A673 (cell line): ENCODE data around the gene PHF21B. TPM values are rescaled to one million over a fixed set of nuclear protein-coding genes. Genes with fewer than 3 reads are reported as not detected.

Experiments
- BruUV-seq: library from RNA; stranded (reverse); fragments of 400-500 nt; replicated peaks from 2 replicates; lab custom pipeline; 2021; lab: Mats Ljungman, UMichigan
- CTCF ChIA-PET: fragments of 300-600 bp; sonication (Branson Sonifier 250); formaldehyde crosslinking; loops from one replicate; lab custom pipeline; 2022; ENCODE audit warnings: antibody characterized with exemption; lab: Charles Lee
- POLR2A ChIA-PET: fragments of 300-600 bp; sonication (Branson Sonifier 250); formaldehyde crosslinking; loops from one replicate; lab custom pipeline; 2022; ENCODE audit warnings: antibody characterized with exemption; ENCODE audit not compliant: low non-redundant PET; lab: Charles Lee
- DNase-seq: peaks from one replicate; pipeline ENCODE4 v3.0.0-alpha.2; 2015; ENCODE audit warnings: low spot score
- H3K27ac ChIP-seq: fragments of 200-600 bp; sonication (generic); 2 replicates; pipeline ENCODE4 v1.5.1; 2016; ENCODE audit warnings: mixed run types, low read depth, mild to moderate bottlenecking, mixed read lengths, antibody characterized with exemption, low read length; ENCODE audit not compliant: poor library complexity, severe bottlenecking
- H3K27me3 ChIP-seq: fragments of 200-600 bp; sonication (generic); replicated peaks from 2 replicates; pipeline ENCODE4 v1.6.1; 2017; ENCODE audit warnings: mixed run types, low read depth, mild to moderate bottlenecking, mixed read lengths, antibody characterized with exemption, low read length; ENCODE audit not compliant: insufficient read depth, poor library complexity
- H3K36me3 ChIP-seq: fragments of 200-600 bp; sonication (generic); 2 replicates; pipeline ENCODE4 v1.6.1; 2016; ENCODE audit warnings: mixed run types, mild to moderate bottlenecking, mixed read lengths, antibody characterized with exemption, low read length; ENCODE audit not compliant: insufficient read depth, poor library complexity, severe bottlenecking
- H3K4me1 ChIP-seq: fragments of 200-600 bp; sonication (generic); 2 replicates; pipeline ENCODE4 v1.6.1; 2017; ENCODE audit warnings: mixed run types, mild to moderate bottlenecking, mixed read lengths, antibody characterized with exemption, low read length; ENCODE audit not compliant: insufficient read depth, poor library complexity, severe bottlenecking
- H3K4me3 ChIP-seq: fragments of 200-600 bp; sonication (generic); 2 replicates; pipeline ENCODE4 v1.5.1; 2016; ENCODE audit warnings: low read depth, mixed run types, mild to moderate bottlenecking, mixed read lengths, low read length; ENCODE audit not compliant: poor library complexity, severe bottlenecking
- H3K9me3 ChIP-seq: fragments of 200-600 bp; sonication (generic); 2 replicates; pipeline ENCODE4 v1.6.1; 2016; ENCODE audit warnings: mixed run types, low read depth, mild to moderate bottlenecking, mixed read lengths, antibody characterized with exemption, low read length; ENCODE audit not compliant: poor library complexity, severe bottlenecking
- CTCF ChIP-seq: fragments of 300-800, 200-600 bp; sonication (generic); conservative IDR thresholded peaks from 2 replicates; pipeline ENCODE4 v1.5.1; 2017; ENCODE audit warnings: low read depth, mild to moderate bottlenecking, antibody characterized with exemption, low read length, moderate library complexity, mixed read lengths
- EZH2 ChIP-seq: fragments of 200-600 bp; sonication (generic); IDR thresholded peaks from 2 replicates; pipeline ENCODE4 v1.6.1; 2017; ENCODE audit warnings: borderline replicate concordance, low read depth, mild to moderate bottlenecking, mixed read lengths, antibody characterized with exemption, low read length; ENCODE audit not compliant: poor library complexity, severe bottlenecking
- intact Hi-C: fragments of 100-400 bp; cut with micrococcal nuclease; formaldehyde crosslinking; loops from one replicate; pipeline ENCODE4 v1.10.0; 2022; ENCODE audit not compliant: unreplicated experiment
- total RNA-seq: library from RNA; stranded (reverse); gene quantifications from 2 replicates; pipeline ENCODE4 v1.2.3, GENCODE V29; 2021

Gene PHF21B
- total RNA-seq, 1 experiment from 2014 or later: 13.2 TPM

- ChIA-PET POLR2A (no interaction called here), CTCF (no interaction called here)
- Histone ChIP-seq H3K9me3 (no peaks in the 10 kb centered on the region), H3K27me3 (no peaks in the 10 kb centered on the region), H3K4me3 (no peak overlapping the region), H3K36me3 (no peaks in the 10 kb centered on the region), H3K27ac (no peak overlapping the region), H3K4me1 (no peaks in the 10 kb centered on the region)
- no peak for DNase-seq
- BruUV-seq: no TSS peak
- TF ChIP-seq EZH2 (no peak), CTCF (no peak)
- intact Hi-C loops: no loop called here
These were observed 121.1 kb downstream of the PHF21B start for GRCh38 chr22:44888491-44889254.

- intact Hi-C loops: no loop called here
- no peak for DNase-seq
- no TSS peak for BruUV-seq
- Histone ChIP-seq H3K4me1 (no peaks in the 10 kb centered on the region), H3K4me3 (no peak overlapping the region), H3K9me3 (no peaks in the 10 kb centered on the region), H3K27me3 (no peaks in the 10 kb centered on the region), H3K36me3 (no peaks in the 10 kb centered on the region), H3K27ac (no peak overlapping the region)
- CTCF ChIA-PET: no interaction called here
- POLR2A ChIA-PET: no interaction called here
- no peak for TF ChIP-seq CTCF
- TF ChIP-seq EZH2: no peak
These were observed 121.9 kb downstream of the PHF21B start for GRCh38 chr22:44887941-44888366.

- no peak for DNase-seq
- no peaks in the 10 kb centered on the region for H3K9me3 ChIP-seq
- no peak overlapping the region for H3K27ac ChIP-seq
- no peaks in the 10 kb centered on the region for H3K27me3 ChIP-seq
- no peaks in the 10 kb centered on the region for H3K4me1 ChIP-seq
- BruUV-seq: no TSS peak
- no peaks in the 10 kb centered on the region for H3K36me3 ChIP-seq
- H3K4me3 ChIP-seq: no peak overlapping the region
- no peak for TF ChIP-seq CTCF
- no peak for TF ChIP-seq EZH2
- intact Hi-C loops: no loop called here
- ChIA-PET POLR2A (no interaction called here), CTCF (interaction anchor here (0.6 kb wide), 1 partner anchor 150 kb away, joined by 11 read pairs; no protein-coding TSS in a partner anchor)
These were observed 123.9 kb downstream of the PHF21B start for GRCh38 chr22:44885806-44886360.
